Prostate gland (tissue), 2 donors: ENCODE measurements around the gene CREB3L2. TPM values are rescaled to one million over a fixed set of nuclear protein-coding genes. Genes with fewer than 3 reads are reported as not detected.

ENCODE experiments used
- DNase-seq: peaks from one replicate; pipeline ENCODE4 v3.0.0-alpha.2; 2019; ENCODE audit warnings: low spot score
- H3K27ac ChIP-seq, 2 donors: fragments of 200-600 bp; sonication (generic); 2 replicates each; pipeline ENCODE4 v1.5.1; 2017 to 2019
- H3K27me3 ChIP-seq: fragments of 200-600 bp; sonication (generic); replicated peaks from 2 replicates; pipeline ENCODE4 v1.5.1; 2019; ENCODE audit not compliant: insufficient read depth
- H3K36me3 ChIP-seq, 2 donors: fragments of 200-600 bp; sonication (generic); 1 replicate in 1 of 2; 2 replicates in 1 of 2; pipeline versions ENCODE4 v1.5.1 to v1.8.1; 2017 to 2019
- H3K4me1 ChIP-seq: fragments of 200-600 bp; sonication (generic); replicated peaks from 2 replicates; pipeline ENCODE4 v1.5.1; 2019
- H3K4me3 ChIP-seq, 2 donors: fragments of 200-600 bp; sonication (generic); 2 replicates each; pipeline ENCODE4 v1.5.1; 2017 to 2019
- H3K9me3 ChIP-seq: fragments of 200-600 bp; sonication (generic); 2 replicates; pipeline ENCODE4 v1.5.1; 2017
- POLR2A ChIP-seq: fragments of 450-650 bp; IDR thresholded peaks from one replicate; pipeline ENCODE4 v1.6.1; 2016; ENCODE audit warnings: antibody characterized with exemption, mild to moderate bottlenecking
- POLR2AphosphoS5 ChIP-seq: sonication (generic); formaldehyde crosslinking; IDR thresholded peaks from one replicate; pipeline ENCODE4 v1.6.1; 2017; ENCODE audit warnings: antibody characterized with exemption
- WGBS: methylation state at CpG from one replicate; pipeline ENCODE4 v1.1.5; 2018; 5-methylcytosine and 5-hydroxymethylcytosine counted together
- intact Hi-C: fragments of 100-400 bp; cut with DNase I; formaldehyde crosslinking; loops from one replicate; pipeline ENCODE4 v1.14.2; 2022
- total RNA-seq, 2 donors: library from RNA; depleted of rRNA; stranded (reverse); fragments of >200 nt; gene quantifications; one replicate each; pipeline ENCODE4 v1.1.0, GENCODE V29; 2016
- TF ChIP-seq, protein P1 (sequence below), 4 experiments: fragments of 200-600 bp in 2 of 4; fragments of 450-650 bp in 2 of 4; sonication (generic) in 2 of 4; IDR thresholded peaks; 1 replicate in 3 of 4; 2 replicates in 1 of 4; pipeline ENCODE4 v1.5.1; 2016 to 2019; ENCODE audit warnings: antibody characterized with exemption in 4 of 4, mild to moderate bottlenecking in 2 of 4, moderate library complexity in 2 of 4

The CREB3L2 gene
- total RNA-seq, 2 donors from 2014 or later, result 34.1 to 42.0 TPM

DNA sequence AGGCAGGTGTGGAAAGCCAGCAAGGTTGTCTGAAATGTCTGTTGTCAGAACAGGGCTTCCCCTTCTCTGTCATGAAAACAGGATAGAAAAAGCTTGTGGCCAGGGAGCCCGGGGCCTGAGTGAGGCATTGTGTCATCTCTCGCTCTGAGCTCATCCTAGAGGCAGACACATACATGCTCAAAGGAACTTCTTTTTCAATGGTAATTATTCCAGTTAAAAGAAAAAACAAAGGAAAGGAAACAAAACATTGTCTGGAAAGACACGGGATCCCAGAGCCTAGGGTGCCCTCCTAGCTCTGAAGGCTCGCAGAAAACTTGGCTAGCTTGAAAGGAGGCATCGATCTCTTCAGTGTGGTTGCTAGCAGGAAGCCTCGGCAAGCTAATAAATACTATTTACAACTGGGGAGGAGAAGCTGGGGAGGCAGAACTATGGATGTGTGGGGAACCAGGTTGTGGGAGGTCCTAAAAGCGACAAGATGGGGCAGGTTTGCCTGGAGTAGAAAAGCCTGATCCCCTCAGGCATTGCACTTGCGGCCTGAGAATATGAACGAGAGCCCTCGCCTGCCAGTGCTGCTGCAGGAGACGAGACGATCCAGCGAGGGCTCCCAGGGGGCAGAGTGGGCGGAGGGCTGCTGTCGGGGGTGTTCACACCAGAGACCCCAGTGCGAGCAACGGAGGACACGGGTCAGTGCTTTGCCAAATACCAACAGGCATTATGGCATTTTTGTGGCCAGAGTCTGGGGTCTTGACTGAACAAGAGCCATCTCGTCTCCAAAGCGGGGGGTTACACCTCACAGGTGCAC, 122.3 kb downstream of the CREB3L2 start:
- Histone ChIP-seq H3K4me3 (no peak overlapping the region), H3K27ac (peak overlapping the region; percentile 10 to 54), H3K4me1 (no peaks in the 10 kb centered on the region), H3K9me3 (no peaks in the 10 kb centered on the region), H3K27me3 (no peaks in the 10 kb centered on the region), H3K36me3 (peaks cover 3 to 13% of the 10 kb centered on the region in 2 donors)
- 57% methylated on average over 20 of the region's 20 CpGs for WGBS
- no peak for TF ChIP-seq POLR2AphosphoS5
- DNase-seq, result no peak
- intact Hi-C loops, result no loop called here

DNA sequence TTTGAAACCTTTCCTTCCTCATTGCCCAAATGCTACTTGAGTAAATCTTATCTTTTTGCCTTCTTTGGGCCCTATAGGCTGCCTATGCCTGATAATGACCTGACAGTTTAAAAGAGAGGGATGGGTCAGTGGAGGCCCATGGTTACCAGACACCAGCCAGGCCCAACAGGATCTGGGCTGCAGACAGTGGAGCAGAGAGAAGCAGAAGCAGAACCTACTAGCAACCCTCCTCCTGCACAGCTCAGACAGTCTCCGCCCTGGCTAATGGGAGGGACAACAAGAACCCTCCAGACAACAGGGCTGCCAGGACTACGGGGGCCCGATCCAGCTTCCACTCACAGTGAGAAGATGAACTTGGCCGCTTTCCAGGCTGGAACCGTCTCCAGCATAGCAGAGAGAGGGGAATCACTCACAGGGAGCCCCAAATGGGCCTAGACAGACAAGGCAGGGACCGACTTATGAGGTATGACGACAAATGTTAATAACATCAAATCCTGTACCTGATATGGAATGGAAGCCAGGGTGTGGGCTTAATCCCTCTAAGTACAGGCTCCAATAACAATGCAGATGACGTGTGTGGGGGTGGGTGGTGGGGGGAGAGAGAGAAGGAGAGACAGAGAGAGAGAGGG, 123.4 kb downstream of the CREB3L2 start:
- no peak for DNase-seq
- 43% methylated on average over 8 of the region's 8 CpGs for WGBS
- Histone ChIP-seq H3K9me3 (no peaks in the 10 kb centered on the region), H3K4me1 (no peaks in the 10 kb centered on the region), H3K4me3 (no peak overlapping the region), H3K27ac (peak overlapping the region in 1 of 2 donors; percentile 54), H3K36me3 (peaks cover 3 to 12% of the 10 kb centered on the region in 2 donors), H3K27me3 (no peaks in the 10 kb centered on the region)
- TF ChIP-seq, protein P1, sequence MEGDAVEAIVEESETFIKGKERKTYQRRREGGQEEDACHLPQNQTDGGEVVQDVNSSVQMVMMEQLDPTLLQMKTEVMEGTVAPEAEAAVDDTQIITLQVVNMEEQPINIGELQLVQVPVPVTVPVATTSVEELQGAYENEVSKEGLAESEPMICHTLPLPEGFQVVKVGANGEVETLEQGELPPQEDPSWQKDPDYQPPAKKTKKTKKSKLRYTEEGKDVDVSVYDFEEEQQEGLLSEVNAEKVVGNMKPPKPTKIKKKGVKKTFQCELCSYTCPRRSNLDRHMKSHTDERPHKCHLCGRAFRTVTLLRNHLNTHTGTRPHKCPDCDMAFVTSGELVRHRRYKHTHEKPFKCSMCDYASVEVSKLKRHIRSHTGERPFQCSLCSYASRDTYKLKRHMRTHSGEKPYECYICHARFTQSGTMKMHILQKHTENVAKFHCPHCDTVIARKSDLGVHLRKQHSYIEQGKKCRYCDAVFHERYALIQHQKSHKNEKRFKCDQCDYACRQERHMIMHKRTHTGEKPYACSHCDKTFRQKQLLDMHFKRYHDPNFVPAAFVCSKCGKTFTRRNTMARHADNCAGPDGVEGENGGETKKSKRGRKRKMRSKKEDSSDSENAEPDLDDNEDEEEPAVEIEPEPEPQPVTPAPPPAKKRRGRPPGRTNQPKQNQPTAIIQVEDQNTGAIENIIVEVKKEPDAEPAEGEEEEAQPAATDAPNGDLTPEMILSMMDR (IDR thresholded peaks at IDR 0.05), result no peak
- TF ChIP-seq POLR2A (no peak), POLR2AphosphoS5 (no peak)
- intact Hi-C loops, result no loop called here

DNA sequence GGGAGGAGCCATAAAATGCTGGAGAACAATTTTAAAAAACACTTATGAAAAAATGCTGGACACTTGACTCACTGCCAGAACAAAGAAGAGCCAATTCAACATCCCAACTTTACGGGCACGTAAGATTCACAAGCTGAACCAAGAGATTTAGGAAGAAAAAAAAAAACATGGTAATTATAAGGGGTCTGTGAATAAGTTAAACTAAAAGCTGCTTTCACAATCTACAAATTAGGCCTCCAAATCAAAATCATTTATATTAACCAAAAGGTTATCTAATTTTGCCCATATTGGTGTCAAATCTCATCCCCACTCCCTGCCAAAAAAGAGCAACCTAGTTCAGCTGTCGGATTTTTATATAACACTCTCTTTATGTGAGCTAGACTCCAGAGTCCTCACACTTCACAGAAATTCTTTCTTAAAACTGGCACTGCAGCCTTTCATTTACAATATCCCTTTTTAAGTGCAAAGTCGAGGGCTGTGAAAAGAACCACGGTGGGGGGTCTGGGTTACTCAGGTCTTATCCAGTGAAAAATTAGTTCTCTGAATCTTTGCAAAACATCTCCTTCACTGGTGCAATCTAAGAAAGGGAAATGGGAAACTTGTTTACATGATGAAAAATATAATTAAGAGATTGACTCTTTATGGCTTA, 124.7 kb downstream of the CREB3L2 start:
- 35% methylated on average over 5 of the region's 5 CpGs for WGBS
- peaks cover 3 to 6% of the 10 kb centered on the region in 2 donors for H3K36me3 ChIP-seq
- TF ChIP-seq POLR2AphosphoS5, result no peak
- TF ChIP-seq, protein P1 (IDR thresholded peaks at IDR 0.05), result no peak
- no peak for TF ChIP-seq POLR2A
- H3K9me3 ChIP-seq, result no peaks in the 10 kb centered on the region
- no peak overlapping the region for H3K4me3 ChIP-seq
- H3K27me3 ChIP-seq, result no peaks in the 10 kb centered on the region
- no peak for DNase-seq
- no peak overlapping the region for H3K27ac ChIP-seq
- H3K4me1 ChIP-seq, result no peaks in the 10 kb centered on the region
- intact Hi-C loops, result no loop called here

DNA sequence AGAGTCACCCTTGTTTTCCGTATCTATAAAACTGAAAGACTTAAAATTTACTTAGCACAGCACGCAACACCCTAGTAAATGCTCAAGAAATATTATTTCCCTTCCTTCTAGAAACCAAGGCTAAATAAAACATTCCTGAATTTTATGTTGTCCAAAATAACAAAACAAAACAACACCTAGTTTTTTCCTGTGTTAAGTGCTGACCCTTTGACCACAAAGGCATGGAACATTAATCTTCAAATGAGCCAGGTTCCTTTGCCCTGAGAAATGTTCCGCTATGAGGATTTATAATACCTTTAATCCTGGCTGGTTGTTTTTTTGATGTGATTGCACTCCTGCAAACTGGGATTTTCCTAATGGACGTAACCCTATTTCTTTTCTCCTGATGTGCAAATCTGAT, 126.1 kb downstream of the CREB3L2 start:
- H3K4me3 ChIP-seq, result no peak overlapping the region
- H3K27ac ChIP-seq, result no peak overlapping the region
- TF ChIP-seq POLR2AphosphoS5, result no peak
- TF ChIP-seq, protein P1 (IDR thresholded peaks at IDR 0.05), result no peak
- TF ChIP-seq POLR2A, result no peak
- peaks cover 0 to 5% of the 10 kb centered on the region in 2 donors for H3K36me3 ChIP-seq
- 94% methylated on average over 4 of the region's 4 CpGs for WGBS
- no peak for DNase-seq
- H3K4me1 ChIP-seq, result no peaks in the 10 kb centered on the region
- intact Hi-C loops, result no loop called here
- H3K27me3 ChIP-seq, result no peaks in the 10 kb centered on the region
- H3K9me3 ChIP-seq, result no peaks in the 10 kb centered on the region

DNA sequence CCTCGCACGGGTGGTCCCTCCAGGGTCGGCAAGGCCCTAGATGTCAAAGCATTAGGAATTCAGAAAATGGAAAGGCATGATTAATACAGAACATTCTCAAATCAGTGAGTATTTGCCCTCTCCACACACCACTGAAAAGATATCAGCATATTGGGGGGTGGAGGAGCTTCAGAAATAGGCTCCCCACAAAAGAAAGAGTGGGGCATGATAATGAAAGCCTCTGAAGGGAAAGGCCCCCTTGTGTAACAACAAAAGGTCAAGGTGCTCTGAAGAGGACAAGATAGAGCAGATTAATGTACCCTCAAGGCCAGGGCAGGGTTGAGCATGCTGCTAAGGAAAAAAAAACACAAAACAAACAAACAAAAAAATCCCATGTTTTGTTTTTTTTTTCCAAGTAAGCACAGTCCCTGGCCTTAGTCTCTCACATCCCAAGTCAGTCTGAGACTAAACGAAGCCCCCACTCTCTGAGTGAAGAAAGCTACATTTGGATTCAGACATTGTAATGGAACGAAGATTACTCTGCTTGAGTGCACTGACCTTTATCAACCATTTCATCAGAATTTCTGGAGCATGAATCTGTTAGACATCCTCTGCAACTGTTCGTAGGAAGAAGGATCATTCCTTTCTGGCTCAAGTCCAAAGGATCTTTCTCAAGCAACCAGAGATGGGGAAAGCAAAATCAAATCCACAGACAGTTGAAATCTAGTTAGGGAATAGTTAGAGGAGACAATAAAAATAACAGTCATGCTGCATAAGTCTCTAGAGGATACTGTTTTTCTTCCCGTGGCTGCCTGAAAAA, 127.7 kb downstream of the CREB3L2 start:
- H3K27ac ChIP-seq, result no peak overlapping the region
- DNase-seq, result no peak
- TF ChIP-seq, protein P1 (IDR thresholded peaks at IDR 0.05), result no peak
- TF ChIP-seq POLR2A, result no peak
- no peak for TF ChIP-seq POLR2AphosphoS5
- 69% methylated on average over 7 of the region's 7 CpGs for WGBS
- no peaks in the 10 kb centered on the region for H3K4me1 ChIP-seq
- no peaks in the 10 kb centered on the region for H3K36me3 ChIP-seq
- H3K9me3 ChIP-seq, result no peaks in the 10 kb centered on the region
- intact Hi-C loops, result no loop called here
- H3K4me3 ChIP-seq, result no peak overlapping the region
- no peaks in the 10 kb centered on the region for H3K27me3 ChIP-seq
